ENCODE results near the gene WNT2B. TPM values are rescaled to one million over a fixed set of nuclear protein-coding genes. Genes with fewer than 3 reads are reported as not detected.

WNT2B gene
- total and polyA plus RNA-seq, 4 donors: 1.9 to 6.3 (median 4.1) TPM

- Histone ChIP-seq H3K4me1 (ENCODE audit: control insufficient read depth in 5 of 5, insufficient read depth in 5 of 5, low read length in 5 of 5) (no peaks in the 10 kb centered on the region), H3K36me3 (ENCODE audit: control insufficient read depth in 4 of 4, insufficient read depth in 4 of 4, low read length in 4 of 4) (no peaks in the 10 kb centered on the region), H3K4me3 (no peak overlapping the region), H3K9me3 (ENCODE audit: control insufficient read depth in 4 of 4, insufficient read depth in 3 of 4, low read length in 3 of 4) (no peaks in the 10 kb centered on the region), H3K27me3 (ENCODE audit: control insufficient read depth in 3 of 3, insufficient read depth in 3 of 3, low read length in 2 of 3) (peaks cover 0 to 3% (median 2%) of the 10 kb centered on the region in 3 donors), H3K9ac (ENCODE audit: insufficient read depth in 1 of 2, low read length in 2 of 2) (no peak overlapping the region), H3K27ac (ENCODE audit: low read depth in 1 of 2, low read length in 1 of 2) (no peak overlapping the region)
- WGBS, 2 donors: 84 to 88% methylated on average over 5 of the region's 5 CpGs
- ATAC-seq (ENCODE audit: insufficient read depth, low FRiP score) (no peak), DNase-seq (no peak)
- no peak for TF ChIP-seq CTCF (IDR thresholded peaks at IDR 0.05; ENCODE audit: control extremely low read depth, extremely low read depth)
Measured at GRCh38 chr1:112496290-112496689, 12.5 kb upstream of the WNT2B start.

GRCh38 chr1:112501810-112502641 is 6.7 kb upstream of the WNT2B start:
- H3K27me3 ChIP-seq (ENCODE audit: control insufficient read depth in 3 of 3, insufficient read depth in 3 of 3, low read length in 2 of 3): peaks cover 0 to 7% (median 5%) of the 10 kb centered on the region in 3 donors
- no peaks in the 10 kb centered on the region for H3K9me3 ChIP-seq (ENCODE audit: control insufficient read depth in 4 of 4, insufficient read depth in 3 of 4, low read length in 3 of 4)
- WGBS, 2 donors: 2 to 4% methylated on average over 65 of the region's 65 CpGs
- H3K27ac ChIP-seq (ENCODE audit: low read depth in 1 of 2, low read length in 1 of 2): no peak overlapping the region
- H3K36me3 ChIP-seq (ENCODE audit: control insufficient read depth in 4 of 4, insufficient read depth in 4 of 4, low read length in 4 of 4): no peaks in the 10 kb centered on the region
- H3K9ac ChIP-seq (ENCODE audit: insufficient read depth in 1 of 2, low read length in 2 of 2): peak overlapping the region in 1 of 2 donors; percentile 6
- DNase-seq (peak; percentile 78 to 82 (median 79)), ATAC-seq (ENCODE audit: insufficient read depth, low FRiP score) (peak; percentile 72)
- peaks cover 0 to 37% (median 5%) of the 10 kb centered on the region in 5 donors for H3K4me1 ChIP-seq (ENCODE audit: control insufficient read depth in 5 of 5, insufficient read depth in 5 of 5, low read length in 5 of 5)
- peak; percentile 61 for TF ChIP-seq CTCF (IDR thresholded peaks at IDR 0.05; ENCODE audit: control extremely low read depth, extremely low read depth)
- peak overlapping the region; percentile 26 for H3K4me3 ChIP-seq

- ATAC-seq (ENCODE audit: insufficient read depth, low FRiP score) (no peak), DNase-seq (peak; percentile 43 to 63 (median 58))
- no peaks in the 10 kb centered on the region for H3K9me3 ChIP-seq (ENCODE audit: control insufficient read depth in 4 of 4, insufficient read depth in 3 of 4, low read length in 3 of 4)
- TF ChIP-seq CTCF (IDR thresholded peaks at IDR 0.05; ENCODE audit: control extremely low read depth, extremely low read depth): no peak
- peaks cover 0 to 43% (median 7%) of the 10 kb centered on the region in 5 donors for H3K4me1 ChIP-seq (ENCODE audit: control insufficient read depth in 5 of 5, insufficient read depth in 5 of 5, low read length in 5 of 5)
- no peak overlapping the region for H3K4me3 ChIP-seq
- H3K27me3 ChIP-seq (ENCODE audit: control insufficient read depth in 3 of 3, insufficient read depth in 3 of 3, low read length in 2 of 3): peaks cover 0 to 10% (median 10%) of the 10 kb centered on the region in 3 donors
- H3K27ac ChIP-seq (ENCODE audit: low read depth in 1 of 2, low read length in 1 of 2): no peak overlapping the region
- no peak overlapping the region for H3K9ac ChIP-seq (ENCODE audit: insufficient read depth in 1 of 2, low read length in 2 of 2)
- 78 to 83% methylated on average over 2 of the region's 2 CpGs for WGBS, 2 donors
- H3K36me3 ChIP-seq (ENCODE audit: control insufficient read depth in 4 of 4, insufficient read depth in 4 of 4, low read length in 4 of 4): no peaks in the 10 kb centered on the region
Measured at GRCh38 chr1:112502826-112503225, 5.9 kb upstream of the WNT2B start.
